AG08395 (cell line): Measurements from ENCODE around the gene PROZ.
A peak's percentile ranks its signal among the peaks of the same experiment; 100 is the strongest.

ENCODE experiments used
- DNase-seq: peaks from one replicate; pipeline ENCODE4 v3.0.0; 2012; ENCODE audit warnings: mixed read lengths, low spot score

PROZ gene

GRCh38 chr13:113140677-113141600, 17.5 kb upstream of the PROZ start:
- no peak for DNase-seq

DNA sequence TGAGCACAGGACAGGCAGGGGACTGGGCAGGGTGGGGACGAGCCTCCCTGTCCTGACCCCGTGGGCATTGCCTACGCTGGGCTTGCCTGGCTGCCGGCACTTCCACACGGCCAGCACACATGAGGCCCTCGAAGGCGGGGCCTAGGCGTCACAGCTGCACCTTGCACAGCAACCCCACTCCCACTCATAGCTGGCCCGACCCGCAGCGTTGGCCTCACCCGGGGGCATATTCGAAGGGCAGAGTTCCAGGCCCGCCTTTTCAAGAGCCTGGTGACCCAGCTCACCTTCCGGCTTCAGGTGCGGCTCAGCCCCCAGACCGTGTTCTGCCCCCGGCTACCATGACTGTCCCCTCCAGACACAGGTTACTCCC, 16.9 kb upstream of the PROZ start:
- no peak for DNase-seq

DNA sequence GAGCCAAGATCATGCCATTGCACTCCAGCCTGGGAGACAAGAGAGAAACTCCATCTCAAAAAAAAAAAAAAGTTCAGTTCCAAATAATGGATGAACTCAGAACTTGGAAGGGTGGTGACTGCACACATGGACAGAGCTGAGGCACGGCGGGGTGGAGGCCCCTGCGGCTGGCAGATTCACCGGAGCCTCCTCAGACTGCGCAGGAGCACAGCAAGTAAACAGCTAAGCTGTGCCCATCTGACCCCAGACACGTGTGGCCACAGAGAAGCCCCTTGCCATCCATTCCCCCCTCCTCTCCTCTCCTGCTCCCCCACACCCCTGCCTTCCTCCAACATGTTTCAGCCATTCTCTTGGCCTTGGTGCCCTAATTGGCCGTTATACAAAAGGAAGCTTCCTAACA, 15.6 kb upstream of the PROZ start:
- DNase-seq, result peak; percentile 20

DNA sequence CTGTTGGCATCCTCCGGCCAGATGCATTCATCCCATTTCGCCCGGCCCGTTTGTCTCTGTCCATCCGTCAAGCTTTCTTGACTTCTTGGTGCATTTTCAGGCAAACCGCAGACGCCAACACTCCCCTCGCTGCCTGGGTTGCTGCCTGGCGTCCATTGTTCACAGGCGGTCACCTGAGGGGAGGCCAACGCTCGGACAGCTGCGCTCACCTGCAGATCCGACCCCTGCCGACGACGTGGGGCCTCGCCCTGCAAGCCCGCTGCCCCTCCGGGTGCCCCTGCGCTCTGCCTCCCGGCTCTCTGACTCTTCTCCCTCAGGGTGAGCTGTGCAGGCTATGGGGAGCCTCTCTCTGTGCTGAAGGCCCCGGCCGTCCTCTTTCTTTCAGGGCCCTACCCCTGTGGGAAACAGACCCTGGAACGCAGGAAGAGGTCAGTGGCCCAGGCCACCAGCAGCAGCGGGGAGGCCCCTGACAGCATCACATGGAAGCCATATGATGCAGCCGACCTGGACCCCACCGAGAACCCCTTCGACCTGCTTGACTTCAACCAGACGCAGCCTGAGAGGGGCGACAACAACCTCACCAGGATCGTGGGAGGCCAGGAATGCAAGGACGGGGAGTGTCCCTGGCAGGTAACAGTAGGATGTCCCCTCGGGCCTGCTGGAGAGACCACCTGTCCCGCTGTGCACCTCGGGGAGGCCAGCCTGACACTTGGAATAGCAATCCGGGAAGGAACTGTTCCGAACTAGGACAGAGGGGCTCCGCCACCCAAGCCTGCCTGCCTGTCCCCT, 14.8 kb upstream of the PROZ start:
- no peak for DNase-seq

GRCh38 chr13:113144255-113144629, 14.2 kb upstream of the PROZ start:
- DNase-seq, result no peak

GRCh38 chr13:113145496-113145895, 13.0 kb upstream of the PROZ start:
- no peak for DNase-seq

DNA sequence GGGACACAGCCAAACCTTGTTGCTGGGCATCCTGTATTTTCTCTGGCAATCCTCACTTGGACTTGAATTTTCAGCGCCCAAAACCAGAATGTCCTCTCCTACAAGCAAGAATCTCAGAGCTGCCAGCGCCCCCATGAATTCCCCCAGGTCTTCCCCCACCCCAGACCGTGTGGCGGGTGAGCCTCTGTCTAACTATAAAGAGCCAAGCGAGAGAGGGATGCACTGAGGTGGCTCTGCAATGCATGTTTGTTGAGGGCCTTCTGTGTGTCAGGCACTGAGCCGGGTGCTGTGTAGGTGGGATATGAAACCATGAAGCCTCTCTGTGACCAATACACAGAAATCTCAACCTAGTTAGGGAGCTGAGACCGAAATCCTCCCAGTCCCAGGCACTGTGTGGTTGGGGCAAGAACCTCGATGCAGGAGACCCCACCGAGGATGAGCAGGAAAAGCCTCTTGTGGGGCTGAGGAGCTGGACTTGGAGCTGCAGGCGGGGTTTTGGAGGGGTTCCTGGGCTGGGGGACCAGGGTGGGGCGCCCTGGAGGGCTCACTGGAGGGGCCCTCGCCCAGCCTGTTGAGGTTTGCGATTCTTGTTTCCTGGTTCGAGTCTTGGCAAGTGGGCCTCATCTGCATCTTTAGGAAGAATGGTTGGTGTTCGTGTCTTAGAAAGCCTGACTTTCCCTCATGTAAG, 12.4 kb upstream of the PROZ start:
- DNase-seq, result no peak

GRCh38 chr13:113146750-113147149, 11.7 kb upstream of the PROZ start:
- DNase-seq, result no peak

- no peak for DNase-seq
These were observed 11.2 kb upstream of the PROZ start for GRCh38 chr13:113147206-113147605.

DNA sequence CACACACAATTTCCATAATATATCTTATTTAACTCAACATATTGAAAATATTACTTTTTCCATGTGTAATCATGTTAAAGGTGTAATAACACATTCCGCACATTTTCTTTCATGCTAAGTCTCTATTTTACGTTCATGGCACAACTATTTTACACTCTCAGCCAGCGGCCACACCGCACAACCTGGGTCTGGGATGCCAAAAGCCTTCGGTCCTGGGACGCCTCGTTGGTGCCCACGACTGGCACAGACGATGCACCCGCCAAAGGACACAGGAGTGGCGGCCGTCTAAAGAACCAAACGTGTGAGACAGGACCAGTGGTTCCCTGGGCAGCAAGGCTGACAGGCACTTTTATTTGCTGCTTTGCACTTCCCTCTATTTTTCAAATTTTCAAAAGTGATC, 10.0 kb upstream of the PROZ start:
- no peak for DNase-seq

DNA sequence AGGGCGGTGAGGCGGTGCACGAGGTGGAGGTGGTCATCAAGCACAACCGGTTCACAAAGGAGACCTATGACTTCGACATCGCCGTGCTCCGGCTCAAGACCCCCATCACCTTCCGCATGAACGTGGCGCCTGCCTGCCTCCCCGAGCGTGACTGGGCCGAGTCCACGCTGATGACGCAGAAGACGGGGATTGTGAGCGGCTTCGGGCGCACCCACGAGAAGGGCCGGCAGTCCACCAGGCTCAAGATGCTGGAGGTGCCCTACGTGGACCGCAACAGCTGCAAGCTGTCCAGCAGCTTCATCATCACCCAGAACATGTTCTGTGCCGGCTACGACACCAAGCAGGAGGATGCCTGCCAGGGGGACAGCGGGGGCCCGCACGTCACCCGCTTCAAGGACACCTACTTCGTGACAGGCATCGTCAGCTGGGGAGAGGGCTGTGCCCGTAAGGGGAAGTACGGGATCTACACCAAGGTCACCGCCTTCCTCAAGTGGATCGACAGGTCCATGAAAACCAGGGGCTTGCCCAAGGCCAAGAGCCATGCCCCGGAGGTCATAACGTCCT, 9.4 kb upstream of the PROZ start:
- no peak for DNase-seq

DNA sequence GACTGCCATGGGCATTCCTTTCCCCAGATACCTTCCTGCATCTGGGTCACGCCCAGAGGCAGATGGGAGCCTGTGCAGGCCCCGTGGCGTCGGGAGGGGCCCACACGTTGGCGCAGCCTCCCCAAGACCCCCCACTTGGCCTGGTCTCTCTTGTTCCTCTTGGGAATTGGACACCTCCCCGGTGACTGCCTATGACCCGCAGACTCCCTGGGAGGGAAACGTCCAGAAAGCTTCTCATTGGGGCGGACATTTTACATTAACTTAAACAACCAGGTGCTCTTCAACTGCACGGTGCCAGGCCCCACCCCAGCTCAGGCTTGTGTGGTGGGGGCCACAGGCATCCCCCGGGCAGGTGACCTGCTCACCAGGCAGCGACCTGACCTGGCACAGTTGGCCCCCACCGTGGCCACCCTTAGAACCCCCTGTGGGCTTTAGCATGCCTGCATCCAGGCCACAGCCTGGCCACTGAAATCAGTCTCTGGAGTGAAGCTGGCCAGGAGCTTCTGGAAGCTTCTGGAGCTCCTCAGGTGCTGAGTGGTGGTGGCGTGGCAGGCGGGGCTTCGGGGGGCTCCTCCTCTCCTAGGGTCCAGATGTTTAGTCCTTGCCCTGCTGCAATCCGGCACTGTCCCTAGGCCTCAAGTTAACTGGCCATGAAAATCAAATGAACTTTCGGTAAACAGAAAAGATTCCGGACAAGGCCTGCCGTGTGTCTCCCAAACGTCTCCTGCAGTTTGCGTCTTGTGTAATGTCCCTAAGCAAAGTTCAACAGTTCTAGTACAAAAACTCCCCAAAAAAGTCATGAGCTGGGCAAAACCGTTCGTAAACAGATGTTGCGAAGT, 8.5 kb upstream of the PROZ start:
- no peak for DNase-seq

DNA sequence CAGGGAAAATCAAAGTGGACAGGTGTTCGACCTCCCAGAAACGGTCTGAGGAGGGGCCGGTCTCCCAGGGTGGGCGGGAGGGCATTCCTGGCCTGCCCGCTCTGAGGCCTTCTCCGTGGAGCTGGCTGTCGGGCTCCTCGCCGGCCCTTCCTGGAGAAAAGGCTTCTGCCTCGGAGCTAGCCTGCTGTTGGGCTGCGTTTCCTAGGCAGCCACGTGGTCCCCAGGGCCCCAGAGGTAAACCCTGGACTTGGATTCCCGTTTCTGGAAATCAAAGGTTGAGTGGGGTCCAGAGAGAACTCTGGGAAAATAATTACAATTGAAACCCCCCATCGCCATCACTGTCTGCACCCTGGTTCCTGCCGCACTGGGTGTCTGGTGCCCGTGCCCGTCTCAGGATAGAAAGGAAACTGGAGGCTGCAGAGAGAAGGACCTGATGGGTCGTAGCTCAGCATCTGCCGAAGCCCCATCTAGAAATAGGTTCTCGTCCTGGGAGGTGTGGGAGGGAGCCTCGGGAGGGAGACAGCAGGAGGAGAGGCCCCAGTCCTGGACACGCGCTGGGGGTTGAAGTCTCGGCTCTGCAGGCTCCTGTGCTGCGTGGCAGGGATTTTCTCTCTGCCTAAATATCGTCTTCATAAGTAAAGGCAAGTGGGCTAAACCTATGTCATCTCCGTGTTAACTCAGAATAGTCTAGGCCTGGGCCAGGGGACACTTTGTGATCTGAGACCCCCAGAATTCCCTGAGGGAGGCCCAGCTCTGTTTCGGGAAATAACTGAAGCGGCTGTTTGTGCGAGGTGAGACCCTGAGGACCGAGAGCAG, 7.7 kb upstream of the PROZ start:
- DNase-seq, result no peak

DNA sequence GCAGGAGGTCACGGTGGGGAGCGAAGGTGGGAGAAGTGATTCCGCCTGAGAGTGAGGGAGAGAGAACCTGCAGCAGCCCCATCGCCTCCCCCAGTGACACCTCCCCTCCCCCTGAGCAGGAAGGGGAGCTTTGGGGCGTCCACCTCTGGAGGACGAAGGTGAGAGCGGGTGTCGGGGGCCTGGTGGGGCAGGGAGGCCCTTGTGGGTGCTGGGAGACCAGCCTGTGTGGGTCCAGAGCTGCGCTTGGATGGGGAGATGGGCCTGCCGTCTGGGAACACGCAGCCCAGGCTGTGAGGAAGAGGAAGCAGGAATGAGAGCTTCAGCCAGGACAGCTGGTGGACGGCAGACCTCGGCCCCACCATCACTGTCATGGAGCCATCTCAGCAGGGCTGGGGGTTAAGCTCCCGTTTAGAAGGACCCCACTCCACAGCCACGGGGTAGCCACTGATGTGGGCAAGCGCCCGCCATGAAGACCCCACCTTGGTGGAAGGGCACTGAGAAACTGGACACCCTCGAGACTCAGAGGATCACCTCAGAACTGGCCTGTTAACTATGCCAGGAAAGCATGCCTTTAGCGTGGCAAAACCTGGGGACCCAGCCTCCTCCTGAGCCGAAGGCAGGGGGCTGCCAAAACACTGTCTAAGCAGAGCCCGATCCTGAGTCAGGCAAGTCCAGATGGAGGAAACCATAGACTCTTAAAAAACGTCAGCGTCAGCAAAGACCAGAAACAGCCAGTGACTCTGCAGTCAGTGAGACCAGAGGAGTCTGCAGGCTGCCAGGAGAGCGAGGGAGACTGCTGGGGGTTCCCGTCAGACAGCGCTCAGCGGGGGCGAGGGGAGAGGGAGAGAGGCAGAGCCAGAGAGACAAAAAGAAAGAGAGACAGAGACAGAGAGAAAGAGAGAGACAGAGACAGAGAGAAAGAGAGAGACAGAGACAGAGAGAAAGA, 6.4 kb upstream of the PROZ start:
- DNase-seq, result peak; percentile 47

- DNase-seq, result no peak
These were observed 5.8 kb upstream of the PROZ start for GRCh38 chr13:113152691-113152983.

- DNase-seq, result peak; percentile 21
These were observed 5.3 kb upstream of the PROZ start for GRCh38 chr13:113152984-113153809.

DNA sequence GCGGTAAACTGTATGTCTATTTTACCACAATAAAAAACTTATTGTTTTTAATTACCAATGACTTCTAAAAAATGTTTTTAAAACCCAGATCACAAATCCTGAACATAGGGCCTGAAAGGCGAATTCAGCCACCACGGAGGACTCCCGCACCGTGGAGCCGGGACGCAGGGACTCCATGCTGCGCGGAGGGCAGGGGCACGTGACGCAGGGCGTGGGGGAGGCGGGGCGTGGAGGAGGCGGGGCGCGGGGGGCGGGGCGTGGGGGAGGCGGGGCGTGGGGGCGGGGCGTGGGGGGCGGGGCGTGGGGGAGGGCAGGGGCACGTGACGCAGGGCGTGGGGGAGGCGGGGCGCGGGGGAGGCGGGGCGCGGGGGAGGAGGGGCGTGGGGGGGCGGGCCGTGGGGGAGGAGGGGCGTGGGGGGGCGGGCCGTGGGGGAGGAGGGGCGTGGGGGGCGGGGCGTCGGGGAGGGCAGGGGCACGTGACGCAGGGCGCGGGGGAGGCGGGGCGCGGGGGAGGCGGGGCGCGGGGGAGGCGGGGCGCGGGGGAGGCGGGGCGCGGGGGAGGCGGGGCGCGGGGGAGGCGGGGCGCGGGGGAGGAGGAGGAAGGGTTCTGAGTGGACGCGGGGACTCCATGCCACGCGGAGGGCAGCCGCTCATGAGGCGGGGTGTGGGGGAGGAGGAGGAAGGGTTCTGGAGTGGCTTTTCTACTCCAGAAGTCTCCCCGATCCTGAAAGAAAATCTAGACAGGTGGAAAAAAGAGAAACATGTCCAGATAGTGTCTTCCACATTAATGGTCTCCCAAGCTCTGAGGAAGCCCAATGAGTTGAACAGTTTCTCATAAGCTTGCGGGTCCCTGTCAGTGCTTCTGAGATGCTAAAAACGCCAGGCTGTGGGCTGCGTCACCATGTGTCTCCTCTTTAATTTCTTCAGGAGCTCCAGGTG, 4.4 kb upstream of the PROZ start:
- peak; percentile 88 for DNase-seq

- no peak for DNase-seq
These were observed 3.2 kb upstream of the PROZ start for GRCh38 chr13:113155201-113155600.
